ENCODE measurements around the gene ASTN2. TPM values are rescaled to one million over a fixed set of nuclear protein-coding genes. Genes with fewer than 3 reads are reported as not detected.

Gene ASTN2
- polyA plus RNA-seq, 1 donor from 2014 or later: 6.8 TPM

DNA sequence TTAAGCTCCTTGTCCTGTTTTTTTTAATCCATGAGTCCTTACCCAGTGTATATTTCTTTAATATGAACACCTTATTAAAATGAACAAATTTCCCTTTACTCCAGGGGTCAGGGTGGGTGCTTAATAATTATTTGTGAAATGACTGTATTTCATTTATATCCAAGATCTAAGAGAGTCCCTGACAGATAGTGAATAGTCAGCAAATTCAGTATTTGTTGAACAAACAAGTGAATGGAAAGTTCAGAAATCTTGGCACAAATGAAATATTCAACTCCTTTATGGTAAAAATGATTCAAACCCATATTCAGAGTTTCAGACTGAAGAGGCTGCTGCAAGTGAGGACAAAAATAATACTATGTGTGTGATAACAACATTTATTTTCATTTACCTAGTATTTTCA is 59.9 kb downstream of the ASTN2 start:
- no peaks in the 10 kb centered on the region for H3K27me3 ChIP-seq (ENCODE audit: insufficient read depth, low read depth, low read length)
- H3K9ac ChIP-seq (ENCODE audit: low read length): no peak overlapping the region
- no peaks in the 10 kb centered on the region for H3K9me2 ChIP-seq (ENCODE audit: insufficient read depth, low read length)
- no peaks in the 10 kb centered on the region for H3K79me2 ChIP-seq (replicated peaks; ENCODE audit: insufficient read depth, low read length)
- no peak overlapping the region for H3K27ac ChIP-seq (ENCODE audit: low read length)
- no peaks in the 10 kb centered on the region for H4K20me1 ChIP-seq (ENCODE audit: insufficient read depth)
- no peaks in the 10 kb centered on the region for H3F3A ChIP-seq (ENCODE audit: insufficient read depth, low read length, poor library complexity, severe bottlenecking)
- no peak overlapping the region for H3K4me3 ChIP-seq (ENCODE audit: low read length)
- no peaks in the 10 kb centered on the region for H3K36me3 ChIP-seq (ENCODE audit: insufficient read depth, low read length)
- TF ChIP-seq EZH2 (IDR thresholded peaks at IDR 0.05; ENCODE audit: borderline replicate concordance, insufficient read depth, low read length, poor library complexity, severe bottlenecking): no peak
- TF ChIP-seq REST (IDR thresholded peaks at IDR 0.05; ENCODE audit: borderline replicate concordance): no peak
- TF ChIP-seq MXI1 (conservative IDR thresholded peaks at IDR 0.05; ENCODE audit: poor library complexity, severe bottlenecking): no peak
- TF ChIP-seq TAF1 (IDR thresholded peaks at IDR 0.05; ENCODE audit: low read depth): no peak
- no peak for TF ChIP-seq SMC3 (conservative IDR thresholded peaks at IDR 0.05; ENCODE audit: poor library complexity)
- TF ChIP-seq, protein P1, sequence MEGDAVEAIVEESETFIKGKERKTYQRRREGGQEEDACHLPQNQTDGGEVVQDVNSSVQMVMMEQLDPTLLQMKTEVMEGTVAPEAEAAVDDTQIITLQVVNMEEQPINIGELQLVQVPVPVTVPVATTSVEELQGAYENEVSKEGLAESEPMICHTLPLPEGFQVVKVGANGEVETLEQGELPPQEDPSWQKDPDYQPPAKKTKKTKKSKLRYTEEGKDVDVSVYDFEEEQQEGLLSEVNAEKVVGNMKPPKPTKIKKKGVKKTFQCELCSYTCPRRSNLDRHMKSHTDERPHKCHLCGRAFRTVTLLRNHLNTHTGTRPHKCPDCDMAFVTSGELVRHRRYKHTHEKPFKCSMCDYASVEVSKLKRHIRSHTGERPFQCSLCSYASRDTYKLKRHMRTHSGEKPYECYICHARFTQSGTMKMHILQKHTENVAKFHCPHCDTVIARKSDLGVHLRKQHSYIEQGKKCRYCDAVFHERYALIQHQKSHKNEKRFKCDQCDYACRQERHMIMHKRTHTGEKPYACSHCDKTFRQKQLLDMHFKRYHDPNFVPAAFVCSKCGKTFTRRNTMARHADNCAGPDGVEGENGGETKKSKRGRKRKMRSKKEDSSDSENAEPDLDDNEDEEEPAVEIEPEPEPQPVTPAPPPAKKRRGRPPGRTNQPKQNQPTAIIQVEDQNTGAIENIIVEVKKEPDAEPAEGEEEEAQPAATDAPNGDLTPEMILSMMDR (IDR thresholded peaks at IDR 0.05; ENCODE audit: poor library complexity, severe bottlenecking): no peak
- no peak for TF ChIP-seq EP300 (conservative IDR thresholded peaks at IDR 0.05; ENCODE audit: poor library complexity, severe bottlenecking)
- TF ChIP-seq RAD21 (conservative IDR thresholded peaks at IDR 0.05): no peak
- TF ChIP-seq POLR2AphosphoS5 (IDR thresholded peaks at IDR 0.05): no peak
- no peaks in the 10 kb centered on the region for H3K9me3 ChIP-seq (ENCODE audit: low read length)
- H2AFZ ChIP-seq (ENCODE audit: low read depth, low read length): no peak overlapping the region
- no peak overlapping the region for H3K4me2 ChIP-seq (ENCODE audit: low read length)

DNA sequence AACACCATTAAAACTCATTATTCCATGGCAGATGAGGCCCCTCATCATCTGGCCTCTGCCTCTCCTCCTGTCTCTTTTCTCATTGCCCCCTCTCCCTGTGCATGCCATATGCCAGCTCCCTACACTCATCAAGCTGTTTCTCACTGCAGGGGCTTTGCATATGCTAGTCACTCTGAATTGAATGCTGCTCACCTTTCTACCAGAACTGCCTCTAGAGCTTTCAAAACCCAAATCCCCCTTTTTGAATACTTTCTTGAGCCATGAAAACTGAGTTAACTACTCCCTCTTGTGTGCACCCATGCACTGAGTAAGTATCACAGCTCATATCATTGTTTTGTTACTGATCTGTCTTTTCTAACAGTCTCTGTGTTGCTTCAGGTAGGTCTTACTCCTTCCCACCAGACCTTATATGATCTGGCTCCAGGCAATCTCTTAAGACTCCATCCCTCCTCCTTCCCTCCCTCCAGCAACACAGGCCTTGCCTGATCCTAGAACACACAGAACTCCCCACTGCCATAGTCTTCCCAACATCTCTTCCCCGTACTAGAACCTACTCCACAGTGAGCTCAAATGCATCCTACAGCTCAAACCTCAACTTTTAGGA is 60.5 kb downstream of the ASTN2 start:
- H4K20me1 ChIP-seq (ENCODE audit: insufficient read depth): no peaks in the 10 kb centered on the region
- no peak overlapping the region for H3K9ac ChIP-seq (ENCODE audit: low read length)
- TF ChIP-seq EZH2 (IDR thresholded peaks at IDR 0.05; ENCODE audit: borderline replicate concordance, insufficient read depth, low read length, poor library complexity, severe bottlenecking) (no peak), REST (IDR thresholded peaks at IDR 0.05; ENCODE audit: borderline replicate concordance) (no peak), RAD21 (conservative IDR thresholded peaks at IDR 0.05) (peak; percentile 23), SMC3 (conservative IDR thresholded peaks at IDR 0.05; ENCODE audit: poor library complexity) (no peak)
- H3F3A ChIP-seq (ENCODE audit: insufficient read depth, low read length, poor library complexity, severe bottlenecking): no peaks in the 10 kb centered on the region
- H3K27me3 ChIP-seq (ENCODE audit: insufficient read depth, low read depth, low read length): no peaks in the 10 kb centered on the region
- H3K4me2 ChIP-seq (ENCODE audit: low read length): no peak overlapping the region
- no peak overlapping the region for H3K27ac ChIP-seq (ENCODE audit: low read length)
- no peak overlapping the region for H3K4me3 ChIP-seq (ENCODE audit: low read length)
- no peak overlapping the region for H2AFZ ChIP-seq (ENCODE audit: low read depth, low read length)
- no peaks in the 10 kb centered on the region for H3K79me2 ChIP-seq (replicated peaks; ENCODE audit: insufficient read depth, low read length)
- H3K9me3 ChIP-seq (ENCODE audit: low read length): no peaks in the 10 kb centered on the region
- no peaks in the 10 kb centered on the region for H3K36me3 ChIP-seq (ENCODE audit: insufficient read depth, low read length)
- H3K9me2 ChIP-seq (ENCODE audit: insufficient read depth, low read length): no peaks in the 10 kb centered on the region
